ENCODE data around the gene DNAJC5.

GRCh38 chr20:63915471-63915870 lies 20.5 kb downstream of the DNAJC5 start:
- no peak for TF ChIP-seq EP300 (IDR thresholded peaks at IDR 0.05)
- no peak for TF ChIP-seq CTCF (IDR thresholded peaks at IDR 0.05)
- no peak for TF ChIP-seq POLR2A (IDR thresholded peaks at IDR 0.05)
- TF ChIP-seq POLR2AphosphoS5 (IDR thresholded peaks at IDR 0.05): peak in 1 of 3 donors; percentile 71
